Activated naive CD8-positive, alpha-beta T cell treated with anti-CD3 and anti-CD28 coated beads, Interleukin-2, amount 10 ng/mL, durations not matched to agents 7 days and 5 days (primary cell): ENCODE data around the gene TM4SF4. TPM values are rescaled to one million over a fixed set of nuclear protein-coding genes. Genes with fewer than 3 reads are reported as not detected.

Experiments used
- ATAC-seq: fragments of 150-1000 bp; cut with Tn5 transposase; one replicate; pipeline ENCODE4 v1.10.0; 2021; ENCODE audit warnings: low read depth, moderate library complexity
- POLR2A ChIA-PET: fragments of 350-600 bp; sonication (Branson Sonifier 250); formaldehyde crosslinking; loops from one replicate; lab custom pipeline; 2021; ENCODE audit warnings: antibody characterized with exemption; lab: Charles Lee
- DNase-seq: peaks from one replicate; pipeline ENCODE4 v3.0.0; 2021
- H3K27ac Mint-ChIP-seq: one replicate; pipeline ENCODE4 v1.8.0; 2022; ENCODE audit warnings: mild to moderate bottlenecking, mixed read lengths
- H3K27me3 Mint-ChIP-seq: one replicate; pipeline ENCODE4 v1.8.0; 2022; ENCODE audit warnings: mild to moderate bottlenecking, moderate library complexity, mixed read lengths
- H3K36me3 Mint-ChIP-seq: one replicate; pipeline ENCODE4 v1.8.0; 2021; ENCODE audit warnings: mild to moderate bottlenecking, mixed read lengths
- H3K4me1 Mint-ChIP-seq: one replicate; pipeline ENCODE4 v1.8.0; 2021; ENCODE audit warnings: mixed read lengths
- H3K4me3 Mint-ChIP-seq: one replicate; pipeline ENCODE4 v1.8.0; 2022; ENCODE audit warnings: mild to moderate bottlenecking, moderate library complexity, mixed read lengths
- H3K9me3 Mint-ChIP-seq: one replicate; pipeline ENCODE4 v1.8.0; 2021; ENCODE audit warnings: mixed read lengths
- total RNA-seq, 2 experiments: library from RNA; stranded (reverse); gene quantifications; one replicate each; pipeline ENCODE4 v1.2.3, GENCODE V29; 2021

The TM4SF4 gene
- total RNA-seq = not detected

- peaks cover 22% of the 10 kb centered on the region for H3K27me3 Mint-ChIP-seq
- DNase-seq (no peak), ATAC-seq (no peak)
- H3K9me3 Mint-ChIP-seq = no peaks in the 10 kb centered on the region
- peaks cover 8% of the 10 kb centered on the region for H3K4me1 Mint-ChIP-seq
- no peaks in the 10 kb centered on the region for H3K36me3 Mint-ChIP-seq
- H3K4me3 Mint-ChIP-seq = no peak within 1 kb of the TSS
- POLR2A ChIA-PET = no interaction called here
- H3K27ac Mint-ChIP-seq = no peak within 1 kb of the TSS
These were observed at the start of gene TM4SF4 for GRCh38 chr3:149474250-149474817. Gene TM4SF4, plus strand, starts transcription at chr3:149474697. Its CDS starts 181 bp downstream, at chr3:149474878.

- DNase-seq (no peak), ATAC-seq (no peak)
- no peak overlapping the region for H3K27ac Mint-ChIP-seq
- H3K36me3 Mint-ChIP-seq = no peaks in the 10 kb centered on the region
- no peaks in the 10 kb centered on the region for H3K27me3 Mint-ChIP-seq
- H3K9me3 Mint-ChIP-seq = no peaks in the 10 kb centered on the region
- POLR2A ChIA-PET = no interaction called here
- H3K4me1 Mint-ChIP-seq = no peaks in the 10 kb centered on the region
- H3K4me3 Mint-ChIP-seq = no peak overlapping the region
These were observed 49.6 kb upstream of the TM4SF4 start for GRCh38 chr3:149424918-149425317.

- no peaks in the 10 kb centered on the region for H3K9me3 Mint-ChIP-seq
- H3K27ac Mint-ChIP-seq = no peak overlapping the region
- no peaks in the 10 kb centered on the region for H3K4me1 Mint-ChIP-seq
- DNase-seq (no peak), ATAC-seq (no peak)
- no peaks in the 10 kb centered on the region for H3K36me3 Mint-ChIP-seq
- no peaks in the 10 kb centered on the region for H3K27me3 Mint-ChIP-seq
- no peak overlapping the region for H3K4me3 Mint-ChIP-seq
- POLR2A ChIA-PET = no interaction called here
These were observed 48.2 kb upstream of the TM4SF4 start for GRCh38 chr3:149426325-149426724.

- H3K9me3 Mint-ChIP-seq = no peaks in the 10 kb centered on the region
- H3K36me3 Mint-ChIP-seq = no peaks in the 10 kb centered on the region
- H3K4me1 Mint-ChIP-seq = no peaks in the 10 kb centered on the region
- ATAC-seq (no peak), DNase-seq (no peak)
- H3K27me3 Mint-ChIP-seq = peaks cover 7% of the 10 kb centered on the region
- no peak overlapping the region for H3K4me3 Mint-ChIP-seq
- H3K27ac Mint-ChIP-seq = no peak overlapping the region
- POLR2A ChIA-PET = no interaction called here
These were observed 46.4 kb upstream of the TM4SF4 start for GRCh38 chr3:149428087-149428486.

GRCh38 chr3:149430216-149430615, 44.3 kb upstream of the TM4SF4 start:
- POLR2A ChIA-PET = no interaction called here
- no peak for DNase-seq
- H3K27me3 Mint-ChIP-seq = peaks cover 14% of the 10 kb centered on the region
- no peak for ATAC-seq
- H3K36me3 Mint-ChIP-seq = no peaks in the 10 kb centered on the region
- no peak overlapping the region for H3K27ac Mint-ChIP-seq
- H3K4me1 Mint-ChIP-seq = no peaks in the 10 kb centered on the region
- no peak overlapping the region for H3K4me3 Mint-ChIP-seq
- no peaks in the 10 kb centered on the region for H3K9me3 Mint-ChIP-seq

GRCh38 chr3:149432149-149432548, 42.3 kb upstream of the TM4SF4 start:
- Mint-ChIP-seq H3K9me3 (no peaks in the 10 kb centered on the region), H3K27me3 (peaks cover 14% of the 10 kb centered on the region), H3K4me3 (no peak overlapping the region), H3K27ac (no peak overlapping the region), H3K36me3 (no peaks in the 10 kb centered on the region), H3K4me1 (no peaks in the 10 kb centered on the region)
- ATAC-seq (no peak), DNase-seq (no peak)
- POLR2A ChIA-PET = no interaction called here

GRCh38 chr3:149435996-149436885, 38.3 kb upstream of the TM4SF4 start:
- ATAC-seq (no peak), DNase-seq (no peak)
- no peaks in the 10 kb centered on the region for H3K9me3 Mint-ChIP-seq
- no peak overlapping the region for H3K4me3 Mint-ChIP-seq
- POLR2A ChIA-PET = no interaction called here
- peaks cover 15% of the 10 kb centered on the region for H3K27me3 Mint-ChIP-seq
- no peaks in the 10 kb centered on the region for H3K4me1 Mint-ChIP-seq
- H3K36me3 Mint-ChIP-seq = no peaks in the 10 kb centered on the region
- no peak overlapping the region for H3K27ac Mint-ChIP-seq

- POLR2A ChIA-PET = no interaction called here
- no peak for ATAC-seq
- H3K36me3 Mint-ChIP-seq = no peaks in the 10 kb centered on the region
- peaks cover 13% of the 10 kb centered on the region for H3K27me3 Mint-ChIP-seq
- no peak overlapping the region for H3K27ac Mint-ChIP-seq
- DNase-seq = no peak
- H3K4me3 Mint-ChIP-seq = no peak overlapping the region
- no peaks in the 10 kb centered on the region for H3K9me3 Mint-ChIP-seq
- H3K4me1 Mint-ChIP-seq = no peaks in the 10 kb centered on the region
These were observed 37.2 kb upstream of the TM4SF4 start for GRCh38 chr3:149437286-149437685.

- POLR2A ChIA-PET = no interaction called here
- ATAC-seq (no peak), DNase-seq (no peak)
- Mint-ChIP-seq H3K4me3 (no peak overlapping the region), H3K27me3 (peaks cover 10% of the 10 kb centered on the region), H3K4me1 (no peaks in the 10 kb centered on the region), H3K9me3 (no peaks in the 10 kb centered on the region), H3K36me3 (no peaks in the 10 kb centered on the region), H3K27ac (no peak overlapping the region)
These were observed 36.8 kb upstream of the TM4SF4 start for GRCh38 chr3:149437710-149438109.

- Mint-ChIP-seq H3K9me3 (no peaks in the 10 kb centered on the region), H3K4me1 (no peaks in the 10 kb centered on the region), H3K36me3 (no peaks in the 10 kb centered on the region), H3K27ac (no peak overlapping the region), H3K4me3 (no peak overlapping the region), H3K27me3 (peaks cover 4% of the 10 kb centered on the region)
- no peak for DNase-seq
- POLR2A ChIA-PET = no interaction called here
- ATAC-seq = no peak
These were observed 35.5 kb upstream of the TM4SF4 start for GRCh38 chr3:149438981-149439380.

GRCh38 chr3:149441642-149442041, 32.9 kb upstream of the TM4SF4 start:
- DNase-seq (no peak), ATAC-seq (no peak)
- H3K27me3 Mint-ChIP-seq = peaks cover 4% of the 10 kb centered on the region
- no peak overlapping the region for H3K27ac Mint-ChIP-seq
- no peaks in the 10 kb centered on the region for H3K4me1 Mint-ChIP-seq
- no peak overlapping the region for H3K4me3 Mint-ChIP-seq
- H3K36me3 Mint-ChIP-seq = no peaks in the 10 kb centered on the region
- POLR2A ChIA-PET = no interaction called here
- H3K9me3 Mint-ChIP-seq = no peaks in the 10 kb centered on the region

- Mint-ChIP-seq H3K27me3 (peaks cover 4% of the 10 kb centered on the region), H3K4me3 (no peak overlapping the region), H3K4me1 (no peaks in the 10 kb centered on the region), H3K27ac (no peak overlapping the region), H3K9me3 (no peaks in the 10 kb centered on the region), H3K36me3 (no peaks in the 10 kb centered on the region)
- DNase-seq = no peak
- no peak for ATAC-seq
- POLR2A ChIA-PET = no interaction called here
These were observed 32.5 kb upstream of the TM4SF4 start for GRCh38 chr3:149442043-149442442.

GRCh38 chr3:149442851-149443544, 31.5 kb upstream of the TM4SF4 start:
- POLR2A ChIA-PET = no interaction called here
- peaks cover 4% of the 10 kb centered on the region for H3K27me3 Mint-ChIP-seq
- no peak overlapping the region for H3K4me3 Mint-ChIP-seq

GRCh38 chr3:149443545-149443912, 31.0 kb upstream of the TM4SF4 start:
- no peak for ATAC-seq
- Mint-ChIP-seq H3K4me3 (no peak overlapping the region), H3K27me3 (peaks cover 4% of the 10 kb centered on the region), H3K36me3 (no peaks in the 10 kb centered on the region), H3K4me1 (no peaks in the 10 kb centered on the region), H3K9me3 (no peaks in the 10 kb centered on the region), H3K27ac (no peak overlapping the region)
- DNase-seq = no peak
- POLR2A ChIA-PET = no interaction called here

More at GRCh38 chr3:149442851-149443544, 31.5 kb upstream of the TM4SF4 start:
- no peak for DNase-seq
- H3K27ac Mint-ChIP-seq = no peak overlapping the region
- no peak for ATAC-seq
- no peaks in the 10 kb centered on the region for H3K9me3 Mint-ChIP-seq
- H3K36me3 Mint-ChIP-seq = no peaks in the 10 kb centered on the region
- H3K4me1 Mint-ChIP-seq = no peaks in the 10 kb centered on the region
